ENCODE measurements around the gene MZF1. TPM values are rescaled to one million over a fixed set of nuclear protein-coding genes. Genes with fewer than 3 reads are reported as not detected.
A peak's percentile ranks its signal among the peaks of the same experiment; 100 is the strongest.

The MZF1 gene
- total and polyA plus RNA-seq, 10 of the 15 experiments (the other 5 are each of a cell fraction or from before 2014, with no cell fraction given), result 0.38 to 14.7 (median 7.2) TPM

- TF ChIP-seq BHLHE40 (IDR thresholded peaks at IDR 0.05; ENCODE audit: borderline replicate concordance in 1 of 2, low read depth in 2 of 2, low read length in 1 of 2) (peak; percentile 72 to 86; a peak in 3 of 4 replicates), BACH1 (IDR thresholded peaks at IDR 0.05; ENCODE audit: borderline replicate concordance) (peak; percentile 31; the same call in 1 of the 2 replicates), ZZZ3 (IDR thresholded peaks at IDR 0.05; ENCODE audit: control insufficient read depth, insufficient read length, low read depth) (no peak), HDGF (IDR thresholded peaks at IDR 0.05) (peak; percentile 81), EGR1 (IDR thresholded peaks at IDR 0.05; ENCODE audit: borderline replicate concordance in 1 of 2, low read depth in 2 of 2, low read length in 2 of 2) (peak in 1 of 2 experiments; percentile 43; a peak in 1 of 3 replicates)
Measured at GRCh38 chr19:58558623-58559274, 14.4 kb downstream of the MZF1 start (continued).

GRCh38 chr19:58558066-58558622, 15.0 kb downstream of the MZF1 start, which contains the start of gene UBE2M:
UBE2M (minus strand) TSS chr19:58558611; CDS start chr19:58558381, 230 bp downstream.
- ATAC-seq (no peak), FAIRE-seq (peak; percentile 7), DNase-seq (ENCODE audit: low read depth, low spot score) (no peak)
- in situ Hi-C loops (cut with MboI), result no loop called here
- Histone ChIP-seq H3K27ac (ENCODE audit: control insufficient read depth, insufficient read depth) (peak within 1 kb of the TSS; percentile 96), H3K79me2 (ENCODE audit: control insufficient read depth, insufficient read depth, low read length) (peaks cover 45% of the 10 kb centered on the region), H3K27me3 (replicated peaks in 1 of 2; ENCODE audit: control insufficient read depth in 2 of 2, insufficient read depth in 2 of 2, low read length in 1 of 2) (no peaks in the 10 kb centered on the region), H3K9ac (ENCODE audit: control insufficient read depth, insufficient read depth, low read length) (peak within 1 kb of the TSS; percentile 97), H3K4me2 (ENCODE audit: control insufficient read depth, insufficient read depth) (peak within 1 kb of the TSS; percentile 96), H3K4me1 (ENCODE audit: control insufficient read depth, insufficient read depth, low read length) (peaks cover 47% of the 10 kb centered on the region), H3K4me3 (peak within 1 kb of the TSS; percentile 99), H4K20me1 (ENCODE audit: control insufficient read depth, insufficient read depth) (no peaks in the 10 kb centered on the region), H3K36me3 (ENCODE audit: control insufficient read depth in 2 of 2, insufficient read depth in 2 of 2, low read length in 1 of 2) (peaks cover 5% of the 10 kb centered on the region in 2 experiments; a peak in 3 of 4 replicates), H2AFZ (ENCODE audit: control insufficient read depth, low read depth, low read length) (peak within 1 kb of the TSS; percentile 86), H3K9me3 (replicated peaks; ENCODE audit: control insufficient read depth, insufficient read depth, low read length) (no peaks in the 10 kb centered on the region)
- WGBS (ENCODE audit: insufficient coverage, insufficient replicate concordance, low lambda C conversion rate, missing lambda C conversion rate), result 2% methylated on average over 45 of the region's 62 CpGs
- SMC1A ChIA-PET (ENCODE audit: uncharacterized antibody, unreplicated experiment), result interaction anchor here (1.4 to 1.9 kb wide), 2 partner anchors 23 to 38 kb away, joined by 4 to 10 read pairs; partner anchors contain the start of gene ZBTB45
- CTCF ChIA-PET, result interaction anchor here (1.5 kb wide), 1 partner anchor 24 kb away, joined by 4 read pairs; no protein-coding TSS in a partner anchor
- intact Hi-C loops (cut with micrococcal nuclease; ENCODE audit: unreplicated experiment), result loop anchor here (2.0 kb wide), 1 partner anchor 43 kb away; no protein-coding TSS in a partner anchor
- no TSS peak for BruUV-seq (replicated peaks)
- POLR2A ChIA-PET, result interaction anchor here (0.6 to 2.5 kb wide), 5 partner anchors 9 to 39 kb away, joined by 3 to 16 read pairs (median 8); partner anchors contain the start of genes MZF1 and ZBTB45
- RAD21 ChIA-PET (ENCODE audit: unreplicated experiment), result no interaction called here
- no peak for TF ChIP-seq HDAC2 (IDR thresholded peaks at IDR 0.05)
- 0 out of 2 replicates have a peak, but pooled peaks have one; percentile 47 for TF ChIP-seq NKRF (conservative IDR thresholded peaks at IDR 0.05)
- TF ChIP-seq POLR2AphosphoS2 (IDR thresholded peaks at IDR 0.05; ENCODE audit: low read depth, low read length), result peak; percentile 4; the same call in 1 of the 2 replicates
- TF ChIP-seq CREB1 (IDR thresholded peaks at IDR 0.05; ENCODE audit: low read depth), result no peak
- TF ChIP-seq TCF12 (IDR thresholded peaks at IDR 0.05; ENCODE audit: low read depth, low read length), result no peak
- no peak for TF ChIP-seq MEF2B (IDR thresholded peaks at IDR 0.05; ENCODE audit: partially characterized antibody, poor library complexity, severe bottlenecking)
- TF ChIP-seq LARP7 (IDR thresholded peaks at IDR 0.05), result 0 out of 2 replicates have a peak, but pooled peaks have one; percentile 72
- peak; percentile 89 for TF ChIP-seq NR2C1 (IDR thresholded peaks at IDR 0.05)
- TF ChIP-seq NR2F1 (conservative IDR thresholded peaks at IDR 0.05), result peak; percentile 97
- peak; percentile 32; the same call in 1 of the 2 replicates for TF ChIP-seq HCFC1 (IDR thresholded peaks at IDR 0.05; ENCODE audit: low read length)
- TF ChIP-seq MTA2 (IDR thresholded peaks at IDR 0.05; ENCODE audit: low read depth), result 0 out of 2 replicates have a peak, but pooled peaks have one; percentile 23
- peak; percentile 66; the same call in 1 of the 2 replicates for TF ChIP-seq HDGF (IDR thresholded peaks at IDR 0.05)
- no peak for TF ChIP-seq RCOR1 (conservative IDR thresholded peaks at IDR 0.05; ENCODE audit: low read depth, low read length)
- TF ChIP-seq ESRRA (IDR thresholded peaks at IDR 0.05; ENCODE audit: low read length), result no peak
